Endothelial cell of umbilical vein (primary cell): ENCODE results near the gene TJP3. TPM values are rescaled to one million over a fixed set of nuclear protein-coding genes. Genes with fewer than 3 reads are reported as not detected.

Experiments
- BruUV-seq: library from RNA; stranded (reverse); fragments of 400-500 nt; replicated peaks from 2 replicates; lab custom pipeline; 2021; lab: Mats Ljungman, UMichigan
- CTCF ChIA-PET: fragments of 300-600, 350-600 bp; sonication (Branson Sonifier 250); formaldehyde crosslinking; loops from one replicate; lab custom pipeline; 2021; ENCODE audit warnings: antibody characterized with exemption, inconsistent platforms; lab: Charles Lee
- POLR2A ChIA-PET: fragments of 300-600, 350-600 bp; sonication (Branson Sonifier 250); formaldehyde crosslinking; loops from one replicate; lab custom pipeline; 2021; ENCODE audit warnings: antibody characterized with exemption, inconsistent platforms; lab: Charles Lee
- DNase-seq: peaks from one replicate; pipeline ENCODE4 v3.0.0-alpha.2; 2011; ENCODE audit warnings: low read depth, low spot score
- FAIRE-seq: peaks from 2 replicates; lab custom pipeline; 2011; peaks lifted over from hg19 to GRCh38; lab: Jason Lieb, UNC
- H2AFZ ChIP-seq: 2 replicates; pipeline ENCODE4 v1.6.0; 2012; ENCODE audit warnings: low read depth, low read length, control low read depth, inconsistent platforms
- H3K27ac ChIP-seq: 2 replicates; pipeline ENCODE4 v1.5.1; 2011; ENCODE audit warnings: low read depth, mild to moderate bottlenecking, control low read depth, low read length, moderate library complexity; ENCODE audit not compliant: insufficient read depth
- H3K27me3 ChIP-seq, 2 experiments: 2 replicates each; pipeline versions ENCODE4 v1.6.0 to v1.6.1; 2011; ENCODE audit warnings: low read length in 2 of 2, mixed read lengths in 1 of 2; ENCODE audit not compliant: control insufficient read depth in 2 of 2, insufficient read depth in 2 of 2
- H3K36me3 ChIP-seq, 2 experiments: 2 replicates in 1 of 2; 3 replicates in 1 of 2; pipeline ENCODE4 v1.5.1; 2011; ENCODE audit warnings: low read length in 2 of 2, mild to moderate bottlenecking in 1 of 2, moderate library complexity in 1 of 2; ENCODE audit not compliant: control insufficient read depth in 2 of 2, insufficient read depth in 2 of 2; ENCODE audit errors: extremely low read depth in 1 of 2
- H3K4me1 ChIP-seq: 3 replicates; pipeline ENCODE4 v1.5.1; 2011; ENCODE audit warnings: mild to moderate bottlenecking, low read length; ENCODE audit not compliant: control insufficient read depth, insufficient read depth; ENCODE audit errors: extremely low read depth
- H3K4me2 ChIP-seq: 2 replicates; pipeline ENCODE4 v1.6.1; 2011; ENCODE audit warnings: low read length, control low read depth, mixed read lengths; ENCODE audit not compliant: insufficient read depth
- H3K4me3 ChIP-seq, 3 experiments: fragments of 200-600 bp in 1 of 3; sonication (generic), shearing (Covaris generic) in 1 of 3; replicated peaks in 1 of 3; 2 replicates each; pipeline ENCODE4 v1.5.1; 2011 to 2016; ENCODE audit warnings: control low read depth in 3 of 3, low read length in 3 of 3, mild to moderate bottlenecking in 2 of 3, inconsistent platforms in 1 of 3, low read depth in 1 of 3, moderate library complexity in 1 of 3; ENCODE audit not compliant: insufficient read depth in 1 of 3
- H3K79me2 ChIP-seq: 2 replicates; pipeline ENCODE4 v1.6.0; 2012; ENCODE audit warnings: low read length, inconsistent platforms; ENCODE audit not compliant: control insufficient read depth, insufficient read depth
- H3K9ac ChIP-seq: replicated peaks from 2 replicates; pipeline ENCODE3; 2011; ENCODE audit warnings: low read length, control low read depth; ENCODE audit not compliant: insufficient read depth; ENCODE audit errors: extremely low read depth
- H3K9me1 ChIP-seq: replicated peaks from 3 replicates; pipeline ENCODE4 v1.6.0; 2011; ENCODE audit warnings: mild to moderate bottlenecking, low read length; ENCODE audit not compliant: control insufficient read depth, insufficient read depth; ENCODE audit errors: extremely low read depth
- H3K9me3 ChIP-seq: replicated peaks from 2 replicates; pipeline ENCODE4 v1.5.1; 2012; ENCODE audit warnings: low read length, inconsistent platforms; ENCODE audit not compliant: control insufficient read depth, insufficient read depth
- H4K20me1 ChIP-seq: replicated peaks from 2 replicates; pipeline ENCODE3; 2011; ENCODE audit warnings: mild to moderate bottlenecking, low read length; ENCODE audit not compliant: control insufficient read depth, insufficient read depth; ENCODE audit errors: extremely low read depth
- EZH2 ChIP-seq: IDR thresholded peaks from 2 replicates; pipeline ENCODE4 v1.6.1; 2012; ENCODE audit warnings: borderline replicate concordance, low read depth, mild to moderate bottlenecking, moderate library complexity, low read length, inconsistent platforms; ENCODE audit not compliant: severe bottlenecking
- FOS ChIP-seq: IDR thresholded peaks from 2 replicates; pipeline ENCODE4 v1.6.1; 2011; ENCODE audit warnings: mild to moderate bottlenecking, low read length, moderate library complexity, borderline replicate concordance; ENCODE audit not compliant: insufficient read depth
- GATA2 ChIP-seq: IDR thresholded peaks from 2 replicates; pipeline ENCODE4 v1.7.0; 2011; ENCODE audit warnings: low read depth, mild to moderate bottlenecking, moderate library complexity, mixed read lengths, low read length; ENCODE audit not compliant: insufficient read length, insufficient read depth
- JUN ChIP-seq: IDR thresholded peaks from 2 replicates; pipeline ENCODE4 v1.6.1; 2011; ENCODE audit warnings: borderline replicate concordance, low read depth; ENCODE audit not compliant: insufficient read length, insufficient read depth
- MYC ChIP-seq: IDR thresholded peaks from one replicate; pipeline ENCODE4 v1.6.1; 2011; ENCODE audit warnings: mild to moderate bottlenecking, low read depth, low read length
- POLR2A ChIP-seq: IDR thresholded peaks from 2 replicates; pipeline ENCODE4 v1.6.1; 2012; ENCODE audit warnings: low read depth, mild to moderate bottlenecking, control low read depth, low read length
- POLR2AphosphoS5 ChIP-seq: IDR thresholded peaks from 2 replicates; pipeline ENCODE4 v1.6.1; 2012; ENCODE audit warnings: low read depth, mild to moderate bottlenecking, control low read depth, low read length, moderate library complexity; ENCODE audit not compliant: insufficient read depth
- dilution Hi-C: fragments of 300-500 bp; cut with MboI; formaldehyde crosslinking; loops from one replicate; pipeline ENCODE4 v1.15.0; 2019; ENCODE audit warnings: low sequenced_read_pairs; ENCODE audit not compliant: extremely low pct_ligation_motif_present
- intact Hi-C: fragments of 100-400 bp; cut with micrococcal nuclease; formaldehyde crosslinking; loops from one replicate; pipeline ENCODE4 v1.10.0; 2022
- polyA plus RNA-seq, 4 experiments: library from polyadenylated mRNA; depleted of rRNA in 3 of 4; stranded (reverse) in 3 of 4; unstranded in 1 of 4; fragments of >200 nt; gene quantifications; 2 replicates each; pipeline versions ENCODE4 v1.2.1 to v1.2.3, GENCODE V29; 2011 to 2012; ENCODE audit warnings: missing spikeins in 1 of 4
- total RNA-seq: library from RNA; stranded (reverse); gene quantifications from 2 replicates; pipeline ENCODE4 v1.2.3, GENCODE V29; 2021
- TF ChIP-seq, protein P1 (sequence below): IDR thresholded peaks from 2 replicates; pipeline ENCODE4 v1.6.1; 2011; ENCODE audit not compliant: insufficient read depth, insufficient read length
- TF ChIP-seq, protein P2 (sequence below), 2 donors: IDR thresholded peaks; 1 replicate in 1 of 2; 2 replicates in 1 of 2; pipeline ENCODE4 v1.5.1; 2011; ENCODE audit warnings: low read length in 2 of 2, mild to moderate bottlenecking in 2 of 2, moderate library complexity in 2 of 2, control low read depth in 1 of 2, inconsistent platforms in 1 of 2, low read depth in 1 of 2; ENCODE audit not compliant: insufficient read depth in 1 of 2; ENCODE audit errors: extremely low read depth in 1 of 2

The TJP3 gene
- total and polyA plus RNA-seq, 2 donors (not counting 3 experiments of a cell fraction or from before 2014, with no cell fraction given) = 0.10 TPM; not detected in 1

DNA sequence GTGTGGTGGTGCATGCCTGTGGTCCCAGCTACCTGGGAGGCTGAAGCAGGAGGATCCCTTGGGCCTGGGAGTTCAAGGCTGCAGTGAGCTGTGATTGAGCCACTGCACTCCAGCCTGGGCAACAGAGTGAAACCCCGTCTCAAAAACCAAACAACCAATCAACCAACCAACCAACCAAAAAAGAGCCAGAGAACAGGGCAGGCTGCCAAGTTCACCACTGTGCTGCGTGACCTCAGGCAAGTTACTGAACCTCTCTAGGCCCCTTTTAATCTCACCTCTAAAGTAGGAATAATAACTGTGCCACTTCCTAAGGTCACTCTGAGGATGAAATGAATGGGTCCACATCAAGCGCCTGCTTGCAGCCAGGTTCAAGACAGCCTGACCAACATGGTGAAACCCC is 16.9 kb downstream of the TJP3 start:
- TF ChIP-seq MYC (no peak), POLR2AphosphoS5 (no peak), FOS (no peak), GATA2 (no peak), JUN (no peak), EZH2 (no peak)
- TF ChIP-seq, protein P1, sequence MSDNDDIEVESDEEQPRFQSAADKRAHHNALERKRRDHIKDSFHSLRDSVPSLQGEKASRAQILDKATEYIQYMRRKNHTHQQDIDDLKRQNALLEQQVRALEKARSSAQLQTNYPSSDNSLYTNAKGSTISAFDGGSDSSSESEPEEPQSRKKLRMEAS = no peak
- FAIRE-seq (no peak), DNase-seq (no peak)
- no peaks in the 10 kb centered on the region for H3K4me1 ChIP-seq
- intact Hi-C loops (no loop called here), dilution Hi-C loops (no loop called here)
- ChIA-PET CTCF (interaction anchor here (1.2 kb wide), 1 partner anchor 97 kb away, joined by 3 read pairs; no protein-coding TSS in a partner anchor), POLR2A (no interaction called here)
- no peaks in the 10 kb centered on the region for H4K20me1 ChIP-seq
- peaks cover 20 to 27% of the 10 kb centered on the region in 2 experiments for H3K27me3 ChIP-seq
- no peaks in the 10 kb centered on the region for H3K79me2 ChIP-seq
- no peak overlapping the region for H2AFZ ChIP-seq
- H3K4me3 ChIP-seq = no peak overlapping the region
- no peak overlapping the region for H3K4me2 ChIP-seq
- no peak overlapping the region for H3K27ac ChIP-seq
- H3K9me3 ChIP-seq = no peaks in the 10 kb centered on the region
- BruUV-seq = no TSS peak
- no peaks in the 10 kb centered on the region for H3K9me1 ChIP-seq
- no peak overlapping the region for H3K9ac ChIP-seq
- no peaks in the 10 kb centered on the region for H3K36me3 ChIP-seq

DNA sequence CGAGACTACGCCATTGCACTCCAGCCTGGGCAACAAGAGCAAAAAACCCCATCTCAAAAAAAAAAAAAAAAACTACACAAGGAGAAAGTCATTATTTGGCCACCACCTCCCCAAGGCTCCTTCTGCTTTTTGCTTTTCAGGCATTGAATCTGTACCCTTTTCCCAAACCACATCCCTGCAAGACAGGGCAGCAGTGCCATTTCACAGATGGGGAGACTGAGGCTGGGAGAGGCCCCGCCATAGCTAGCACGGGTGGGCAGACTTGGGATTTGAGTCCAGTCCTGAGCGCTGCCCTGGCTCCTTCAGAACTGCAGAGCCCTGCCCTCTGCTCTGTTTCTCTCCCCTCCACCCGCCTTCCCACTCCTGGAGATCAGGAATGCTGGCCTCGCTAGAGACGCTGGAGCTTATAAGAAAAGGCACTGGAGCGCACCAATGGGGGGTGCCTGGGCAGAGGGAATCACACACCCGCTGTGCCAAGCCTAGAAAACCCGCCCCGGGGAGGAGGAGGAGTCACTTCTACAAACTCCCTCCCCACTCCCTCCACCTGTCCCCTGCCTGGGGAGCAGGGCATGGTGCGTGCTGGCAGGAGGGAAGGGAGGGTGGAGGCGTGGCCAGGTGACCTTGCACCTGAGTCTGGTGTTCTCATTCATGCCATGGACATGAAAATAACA is 17.6 kb downstream of the TJP3 start:
- no TSS peak for BruUV-seq
- POLR2A ChIA-PET = no interaction called here
- CTCF ChIA-PET = no interaction called here

More for the DNA sequence above, 17.6 kb downstream of the TJP3 start:
- intact Hi-C loops (no loop called here), dilution Hi-C loops (no loop called here)
- no peaks in the 10 kb centered on the region for H4K20me1 ChIP-seq
- no peaks in the 10 kb centered on the region for H3K4me1 ChIP-seq
- TF ChIP-seq GATA2 (no peak), POLR2AphosphoS5 (no peak), FOS (no peak), EZH2 (no peak), MYC (no peak), JUN (no peak), POLR2A (no peak)
- TF ChIP-seq, protein P2, sequence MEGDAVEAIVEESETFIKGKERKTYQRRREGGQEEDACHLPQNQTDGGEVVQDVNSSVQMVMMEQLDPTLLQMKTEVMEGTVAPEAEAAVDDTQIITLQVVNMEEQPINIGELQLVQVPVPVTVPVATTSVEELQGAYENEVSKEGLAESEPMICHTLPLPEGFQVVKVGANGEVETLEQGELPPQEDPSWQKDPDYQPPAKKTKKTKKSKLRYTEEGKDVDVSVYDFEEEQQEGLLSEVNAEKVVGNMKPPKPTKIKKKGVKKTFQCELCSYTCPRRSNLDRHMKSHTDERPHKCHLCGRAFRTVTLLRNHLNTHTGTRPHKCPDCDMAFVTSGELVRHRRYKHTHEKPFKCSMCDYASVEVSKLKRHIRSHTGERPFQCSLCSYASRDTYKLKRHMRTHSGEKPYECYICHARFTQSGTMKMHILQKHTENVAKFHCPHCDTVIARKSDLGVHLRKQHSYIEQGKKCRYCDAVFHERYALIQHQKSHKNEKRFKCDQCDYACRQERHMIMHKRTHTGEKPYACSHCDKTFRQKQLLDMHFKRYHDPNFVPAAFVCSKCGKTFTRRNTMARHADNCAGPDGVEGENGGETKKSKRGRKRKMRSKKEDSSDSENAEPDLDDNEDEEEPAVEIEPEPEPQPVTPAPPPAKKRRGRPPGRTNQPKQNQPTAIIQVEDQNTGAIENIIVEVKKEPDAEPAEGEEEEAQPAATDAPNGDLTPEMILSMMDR (IDR thresholded peaks at IDR 0.05; ENCODE audit: extremely low read depth in 1 of 2, insufficient read depth in 1 of 2, low read depth in 1 of 2, low read length in 2 of 2) = no peak
- TF ChIP-seq, protein P1 = no peak
- DNase-seq (no peak), FAIRE-seq (no peak)
- peaks cover 20 to 24% of the 10 kb centered on the region in 2 experiments for H3K27me3 ChIP-seq
- no peak overlapping the region for H3K4me2 ChIP-seq
- no peaks in the 10 kb centered on the region for H3K9me3 ChIP-seq
- H3K36me3 ChIP-seq = no peaks in the 10 kb centered on the region
- no peak overlapping the region for H3K27ac ChIP-seq
- H3K4me3 ChIP-seq = no peak overlapping the region
- no peak overlapping the region for H3K9ac ChIP-seq
- no peaks in the 10 kb centered on the region for H3K9me1 ChIP-seq
- no peak overlapping the region for H2AFZ ChIP-seq
- no peaks in the 10 kb centered on the region for H3K79me2 ChIP-seq
